SK-N-SH treated with all-trans-retinoic acid at 6 μM for 48 hours (cell line): ENCODE measurements around the gene TUT1.

Source experiments
- ARNTL ChIP-seq: fragments of 450-650 bp; formaldehyde crosslinking; IDR thresholded peaks from 2 replicates; pipeline ENCODE4 v1.5.0; 2020; ENCODE audit warnings: low read depth, mild to moderate bottlenecking, moderate library complexity, borderline replicate concordance
- CSDC2 ChIP-seq: fragments of 250-450 bp; sonication (Bioruptor Pico); IDR thresholded peaks from 2 replicates; pipeline ENCODE4 v1.5.0; 2020; ENCODE audit warnings: mild to moderate bottlenecking, moderate library complexity
- OSR1 ChIP-seq: fragments of 250-450 bp; sonication (Bioruptor Pico); IDR thresholded peaks from 2 replicates; pipeline ENCODE4 v1.8.0; 2022; ENCODE audit warnings: moderate library complexity, mild to moderate bottlenecking, inconsistent platforms
- PATZ1 ChIP-seq: fragments of 250-450 bp; sonication (Bioruptor Pico); IDR thresholded peaks from 2 replicates; pipeline ENCODE4 v1.8.0; 2020; ENCODE audit warnings: mild to moderate bottlenecking, moderate library complexity, borderline replicate concordance
- SNAI2 ChIP-seq: fragments of 250-450 bp; sonication (Bioruptor Pico); IDR thresholded peaks from 2 replicates; pipeline ENCODE4 v1.5.0; 2020; ENCODE audit warnings: mild to moderate bottlenecking, moderate library complexity
- TCF4 ChIP-seq: fragments of 250-450 bp; sonication (Bioruptor Pico); IDR thresholded peaks from 2 replicates; pipeline ENCODE4 v1.8.0; 2021; ENCODE audit warnings: mild to moderate bottlenecking, moderate library complexity, borderline replicate concordance
- TOX ChIP-seq: fragments of 250-450 bp; sonication (Bioruptor Pico); IDR thresholded peaks from 2 replicates; pipeline ENCODE4 v1.8.0; 2021; ENCODE audit warnings: mild to moderate bottlenecking, moderate library complexity, borderline replicate concordance
- ZC3H10 ChIP-seq: fragments of 250-450 bp; sonication (Bioruptor Pico); IDR thresholded peaks from 2 replicates; pipeline ENCODE4 v1.5.1; 2021; ENCODE audit warnings: mild to moderate bottlenecking, moderate library complexity
- ZFP3 ChIP-seq: fragments of 250-450 bp; sonication (Bioruptor Pico); IDR thresholded peaks from 2 replicates; pipeline ENCODE4 v1.5.0; 2020; ENCODE audit warnings: mild to moderate bottlenecking, moderate library complexity
- ZFP30 ChIP-seq: fragments of 450-650 bp; formaldehyde crosslinking; IDR thresholded peaks from 2 replicates; pipeline ENCODE4 v1.5.0; 2022; ENCODE audit warnings: mild to moderate bottlenecking, moderate library complexity
- ZNF565 ChIP-seq: fragments of 450-650 bp; formaldehyde crosslinking; conservative IDR thresholded peaks from 2 replicates; pipeline ENCODE4 v1.5.0; 2020; ENCODE audit warnings: low read depth, mild to moderate bottlenecking, moderate library complexity
- ZNF8 ChIP-seq: fragments of 450-650 bp; formaldehyde crosslinking; IDR thresholded peaks from 2 replicates; pipeline ENCODE4 v1.5.0; 2020; ENCODE audit warnings: mild to moderate bottlenecking, moderate library complexity
- TF ChIP-seq, protein P1 (sequence below): fragments of 250-450 bp; sonication (Bioruptor Pico); IDR thresholded peaks from 2 replicates; pipeline ENCODE4 v1.8.0; 2021; ENCODE audit warnings: low read depth, mild to moderate bottlenecking, moderate library complexity, borderline replicate concordance
- TF ChIP-seq, protein P2 (sequence below): fragments of 250-450 bp; sonication (Bioruptor Pico); IDR thresholded peaks from 2 replicates; pipeline ENCODE4 v1.5.1; 2021; ENCODE audit warnings: mild to moderate bottlenecking, moderate library complexity

GRCh38 chr11:62536301-62536957 is 54.9 kb downstream of the TUT1 start:
- no peak for TF ChIP-seq ZFP30
- no peak for TF ChIP-seq ARNTL (CRISPR knock-in tag)
- TF ChIP-seq OSR1 (CRISPR knock-in tag), result no peak
- no peak for TF ChIP-seq PATZ1 (CRISPR knock-in tag)
- TF ChIP-seq ZFP3 (CRISPR knock-in tag), result no peak
- TF ChIP-seq TOX (CRISPR knock-in tag), result no peak
- TF ChIP-seq SNAI2 (CRISPR knock-in tag), result no peak
- TF ChIP-seq ZNF8 (CRISPR knock-in tag), result no peak
- TF ChIP-seq ZC3H10 (CRISPR knock-in tag), result no peak
- TF ChIP-seq, protein P1, sequence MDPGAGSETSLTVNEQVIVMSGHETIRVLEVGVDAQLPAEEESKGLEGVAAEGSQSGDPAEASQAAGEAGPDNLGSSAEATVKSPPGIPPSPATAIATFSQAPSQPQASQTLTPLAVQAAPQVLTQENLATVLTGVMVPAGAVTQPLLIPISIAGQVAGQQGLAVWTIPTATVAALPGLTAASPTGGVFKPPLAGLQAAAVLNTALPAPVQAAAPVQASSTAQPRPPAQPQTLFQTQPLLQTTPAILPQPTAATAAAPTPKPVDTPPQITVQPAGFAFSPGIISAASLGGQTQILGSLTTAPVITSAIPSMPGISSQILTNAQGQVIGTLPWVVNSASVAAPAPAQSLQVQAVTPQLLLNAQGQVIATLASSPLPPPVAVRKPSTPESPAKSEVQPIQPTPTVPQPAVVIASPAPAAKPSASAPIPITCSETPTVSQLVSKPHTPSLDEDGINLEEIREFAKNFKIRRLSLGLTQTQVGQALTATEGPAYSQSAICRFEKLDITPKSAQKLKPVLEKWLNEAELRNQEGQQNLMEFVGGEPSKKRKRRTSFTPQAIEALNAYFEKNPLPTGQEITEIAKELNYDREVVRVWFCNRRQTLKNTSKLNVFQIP (CRISPR knock-in tag), result no peak
- TF ChIP-seq, protein P2, sequence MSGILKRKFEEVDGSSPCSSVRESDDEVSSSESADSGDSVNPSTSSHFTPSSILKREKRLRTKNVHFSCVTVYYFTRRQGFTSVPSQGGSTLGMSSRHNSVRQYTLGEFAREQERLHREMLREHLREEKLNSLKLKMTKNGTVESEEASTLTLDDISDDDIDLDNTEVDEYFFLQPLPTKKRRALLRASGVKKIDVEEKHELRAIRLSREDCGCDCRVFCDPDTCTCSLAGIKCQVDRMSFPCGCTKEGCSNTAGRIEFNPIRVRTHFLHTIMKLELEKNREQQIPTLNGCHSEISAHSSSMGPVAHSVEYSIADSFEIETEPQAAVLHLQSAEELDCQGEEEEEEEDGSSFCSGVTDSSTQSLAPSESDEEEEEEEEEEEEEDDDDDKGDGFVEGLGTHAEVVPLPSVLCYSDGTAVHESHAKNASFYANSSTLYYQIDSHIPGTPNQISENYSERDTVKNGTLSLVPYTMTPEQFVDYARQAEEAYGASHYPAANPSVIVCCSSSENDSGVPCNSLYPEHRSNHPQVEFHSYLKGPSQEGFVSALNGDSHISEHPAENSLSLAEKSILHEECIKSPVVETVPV (CRISPR knock-in tag), result no peak
- TF ChIP-seq CSDC2 (CRISPR knock-in tag), result no peak
- no peak for TF ChIP-seq TCF4 (CRISPR knock-in tag)
- TF ChIP-seq ZNF565 (CRISPR knock-in tag), result no peak
